HEK293T (cell line): Measurements from ENCODE around the gene KIF27.

Experiments used
- BHLHE40 ChIP-seq: fragments of 450-650 bp; IDR thresholded peaks from 2 replicates; pipeline ENCODE4 v1.6.1; 2016; ENCODE audit warnings: mild to moderate bottlenecking, moderate library complexity, borderline replicate concordance
- CTBP1 ChIP-seq: fragments of 450-650 bp; IDR thresholded peaks from 2 replicates; pipeline ENCODE4 v1.6.1; 2016; ENCODE audit warnings: borderline replicate concordance

- TF ChIP-seq CTBP1 (no peak), BHLHE40 (no peak)
Observed at GRCh38 chr9:83930881-83931280, 9.6 kb upstream of the KIF27 start.
